ENCODE data around the gene CFAP77.

Gene CFAP77

GRCh38 chr9:132461281-132461896, 51.4 kb downstream of the CFAP77 start:
- in situ Hi-C loops (cut with HindIII; ENCODE audit: low sequenced_read_pairs), result no loop called here
- TF ChIP-seq, protein P1, sequence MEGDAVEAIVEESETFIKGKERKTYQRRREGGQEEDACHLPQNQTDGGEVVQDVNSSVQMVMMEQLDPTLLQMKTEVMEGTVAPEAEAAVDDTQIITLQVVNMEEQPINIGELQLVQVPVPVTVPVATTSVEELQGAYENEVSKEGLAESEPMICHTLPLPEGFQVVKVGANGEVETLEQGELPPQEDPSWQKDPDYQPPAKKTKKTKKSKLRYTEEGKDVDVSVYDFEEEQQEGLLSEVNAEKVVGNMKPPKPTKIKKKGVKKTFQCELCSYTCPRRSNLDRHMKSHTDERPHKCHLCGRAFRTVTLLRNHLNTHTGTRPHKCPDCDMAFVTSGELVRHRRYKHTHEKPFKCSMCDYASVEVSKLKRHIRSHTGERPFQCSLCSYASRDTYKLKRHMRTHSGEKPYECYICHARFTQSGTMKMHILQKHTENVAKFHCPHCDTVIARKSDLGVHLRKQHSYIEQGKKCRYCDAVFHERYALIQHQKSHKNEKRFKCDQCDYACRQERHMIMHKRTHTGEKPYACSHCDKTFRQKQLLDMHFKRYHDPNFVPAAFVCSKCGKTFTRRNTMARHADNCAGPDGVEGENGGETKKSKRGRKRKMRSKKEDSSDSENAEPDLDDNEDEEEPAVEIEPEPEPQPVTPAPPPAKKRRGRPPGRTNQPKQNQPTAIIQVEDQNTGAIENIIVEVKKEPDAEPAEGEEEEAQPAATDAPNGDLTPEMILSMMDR (IDR thresholded peaks at IDR 0.05; ENCODE audit: low read depth, low read length), result no peak
- H3K4me3 ChIP-seq (ENCODE audit: low read depth, low read length), result no peak overlapping the region
- no peak for DNase-seq (ENCODE audit: low read depth, low spot score)

GRCh38 chr9:132461971-132462370, 52.0 kb downstream of the CFAP77 start:
- no peak overlapping the region for H3K4me3 ChIP-seq (ENCODE audit: low read depth, low read length)
- DNase-seq (ENCODE audit: low read depth, low spot score), result no peak
- in situ Hi-C loops (cut with HindIII; ENCODE audit: low sequenced_read_pairs), result no loop called here
- TF ChIP-seq, protein P1 (IDR thresholded peaks at IDR 0.05; ENCODE audit: low read depth, low read length), result no peak

- H3K4me3 ChIP-seq (ENCODE audit: low read depth, low read length), result no peak overlapping the region
- TF ChIP-seq, protein P1 (IDR thresholded peaks at IDR 0.05; ENCODE audit: low read depth, low read length), result no peak
- no peak for DNase-seq (ENCODE audit: low read depth, low spot score)
- in situ Hi-C loops (cut with HindIII; ENCODE audit: low sequenced_read_pairs), result no loop called here
Observed at GRCh38 chr9:132464547-132464946, 54.5 kb downstream of the CFAP77 start.

- in situ Hi-C loops (cut with HindIII; ENCODE audit: low sequenced_read_pairs), result no loop called here
Observed at GRCh38 chr9:132465131-132465635, 55.2 kb downstream of the CFAP77 start.

GRCh38 chr9:132472199-132472598, 62.2 kb downstream of the CFAP77 start:
- in situ Hi-C loops (cut with HindIII; ENCODE audit: low sequenced_read_pairs), result no loop called here
- no peak overlapping the region for H3K4me3 ChIP-seq (ENCODE audit: low read depth, low read length)
- no peak for DNase-seq (ENCODE audit: low read depth, low spot score)
- TF ChIP-seq, protein P1 (IDR thresholded peaks at IDR 0.05; ENCODE audit: low read depth, low read length), result no peak

More at GRCh38 chr9:132465131-132465635, 55.2 kb downstream of the CFAP77 start:
- TF ChIP-seq, protein P1 (IDR thresholded peaks at IDR 0.05; ENCODE audit: low read depth, low read length), result no peak
- DNase-seq (ENCODE audit: low read depth, low spot score), result no peak
- no peak overlapping the region for H3K4me3 ChIP-seq (ENCODE audit: low read depth, low read length)

DNA sequence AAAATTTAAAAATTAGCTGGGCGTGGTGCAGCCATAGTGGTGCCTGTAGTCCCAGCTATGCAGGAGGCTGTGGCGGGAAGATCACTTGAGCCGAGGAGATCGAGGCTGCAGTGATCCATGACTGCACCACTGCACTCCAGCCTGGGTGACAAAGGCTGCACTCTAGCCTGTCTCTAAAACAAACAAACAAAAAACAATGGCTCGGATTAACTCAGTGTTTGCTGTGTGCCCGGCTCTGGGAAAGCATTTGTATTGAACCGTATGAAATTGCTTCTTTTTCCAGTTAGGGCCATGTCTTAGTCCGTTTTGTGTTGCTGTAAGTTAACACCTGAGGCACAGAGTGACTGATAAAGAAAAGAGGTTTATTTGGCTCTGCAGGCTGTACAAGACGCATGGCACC, 62.6 kb downstream of the CFAP77 start:
- in situ Hi-C loops (cut with HindIII; ENCODE audit: low sequenced_read_pairs), result no loop called here
- DNase-seq (ENCODE audit: low read depth, low spot score), result no peak
- H3K4me3 ChIP-seq (ENCODE audit: low read depth, low read length), result no peak overlapping the region
- TF ChIP-seq, protein P1 (IDR thresholded peaks at IDR 0.05; ENCODE audit: low read depth, low read length), result no peak
